ENCODE results near the gene KCNQ1OT1. TPM values are rescaled to one million over a fixed set of nuclear protein-coding genes. Genes with fewer than 3 reads are reported as not detected.

The KCNQ1OT1 gene
- total and polyA plus RNA-seq, 2 of the 4 experiments (the other 2 are of a cell fraction), result 0.14 to 2.0 TPM

GRCh38 chr11:2570841-2571597, 128.8 kb downstream of the KCNQ1OT1 start:
- H4K20me1 ChIP-seq (ENCODE audit: insufficient read depth, low read length), result no peaks in the 10 kb centered on the region
- no peak overlapping the region for H2AK5ac ChIP-seq (ENCODE audit: low read depth, low read length)
- no peak overlapping the region for H2AK9ac ChIP-seq (replicated peaks; ENCODE audit: low read depth, low read length, poor library complexity)
- no peak overlapping the region for H2BK20ac ChIP-seq (ENCODE audit: low read depth, low read length)
- H3K56ac ChIP-seq (ENCODE audit: extremely low read depth, insufficient read depth, low read length), result no peak overlapping the region
- no peak overlapping the region for H4K91ac ChIP-seq (ENCODE audit: insufficient read depth, low read depth, low read length)
- no peak overlapping the region for H4K8ac ChIP-seq (ENCODE audit: low read depth in 2 of 2, low read length in 2 of 2)
- H3K4ac ChIP-seq (ENCODE audit: low read depth, low read length), result no peak overlapping the region
- H4K5ac ChIP-seq (ENCODE audit: low read depth, low read length), result no peak overlapping the region
- ChIA-PET CTCF (no interaction called here), POLR2A (ENCODE audit: unreplicated experiment) (no interaction called here)
- H2AFZ ChIP-seq (replicated peaks; ENCODE audit: low read length, poor library complexity), result no peak overlapping the region
- no TSS peak for BruUV-seq (replicated peaks)
- H3K18ac ChIP-seq (ENCODE audit: low read depth, low read length), result no peak overlapping the region
- ATAC-seq (ENCODE audit: low read depth) (no peak), DNase-seq (no peak)
- intact Hi-C loops (cut with micrococcal nuclease) (no loop called here), dilution Hi-C loops (cut with HindIII; ENCODE audit: low sequenced_read_pairs, unreplicated experiment) (no loop called here), in situ Hi-C loops (cut with MboI; ENCODE audit: low sequenced_read_pairs) (no loop called here)
- H3K23ac ChIP-seq (ENCODE audit: low read depth, low read length), result no peak overlapping the region
- no peak overlapping the region for H2BK5ac ChIP-seq (ENCODE audit: low read depth, low read length, poor library complexity, severe bottlenecking)
- no peak overlapping the region for H2BK120ac ChIP-seq (ENCODE audit: low read depth, low read length)
- 91% methylated on average over 7 of the region's 25 CpGs; no CpG with 5 or more reads in 1 of the 2 experiments for WGBS, 2 experiments (ENCODE audit: extremely low coverage in 2 of 2, insufficient read length in 1 of 2)
- no peak overlapping the region for H3K14ac ChIP-seq (replicated peaks; ENCODE audit: low read depth, low read length)
- no peak overlapping the region for H2BK15ac ChIP-seq (ENCODE audit: low read depth, low read length)
- no peak overlapping the region for H3K27ac ChIP-seq (ENCODE audit: insufficient read depth, low read length)
- H3K4me2 ChIP-seq (ENCODE audit: low read depth, low read length), result no peak overlapping the region
- H3K4me1 ChIP-seq (ENCODE audit: control insufficient read depth, insufficient read depth, low read length), result no peaks in the 10 kb centered on the region
- no peaks in the 10 kb centered on the region for H3K79me1 ChIP-seq (ENCODE audit: low read depth in 1 of 2, low read length in 2 of 2)
- no peaks in the 10 kb centered on the region for H3K36me3 ChIP-seq (ENCODE audit: control insufficient read depth, insufficient read depth, low read length)
- no peak overlapping the region for H3K9ac ChIP-seq (ENCODE audit: low read depth, low read length)
- H3K9me3 ChIP-seq (ENCODE audit: control insufficient read depth, insufficient read depth, low read length), result no peaks in the 10 kb centered on the region; the same call in 1 of the 2 replicates
- no peak overlapping the region for H3K4me3 ChIP-seq (ENCODE audit: insufficient read depth, low read depth, low read length)
- no peak for TF ChIP-seq POLR2A (IDR thresholded peaks at IDR 0.05; ENCODE audit: low read depth, low read length)
- TF ChIP-seq CTCF (conservative IDR thresholded peaks at IDR 0.05; ENCODE audit: low read depth, low read length), result no peak
- TF ChIP-seq NFE2L2 (IDR thresholded peaks at IDR 0.05; ENCODE audit: low read depth, low read length), result no peak
- no peak for TF ChIP-seq RCOR1 (IDR thresholded peaks at IDR 0.05; ENCODE audit: insufficient replicate concordance, low read length)
- TF ChIP-seq MAZ (IDR thresholded peaks at IDR 0.05; ENCODE audit: borderline replicate concordance, low read depth, low read length), result no peak
- H3K27me3 ChIP-seq (ENCODE audit: control insufficient read depth, insufficient read depth, low read length), result peaks cover 7% of the 10 kb centered on the region; the same call in 1 of the 2 replicates
- no peaks in the 10 kb centered on the region for H3K9me1 ChIP-seq (ENCODE audit: insufficient read depth, low read length)
